Stimulated activated CD4-positive, alpha-beta T cell treated with anti-CD3 and anti-CD28 coated beads, TNF-alpha, amount 100 ng/mL, for 1 hour (primary cell): Measurements from ENCODE around the gene RTCB.
"Not testable (repeated sequence)": the region's sequence is repeated elsewhere in the genome, so short reads cannot be mapped to it uniquely, and the experiment has no call there.

Experiments used
- DNase-seq, 3 donors: peaks; one replicate each; pipeline ENCODE4 v3.0.0-alpha.2; 2020; ENCODE audit warnings: low read depth in 3 of 3, low spot score in 1 of 3

The RTCB gene

GRCh38 chr22:32395107-32395506 is 16.9 kb downstream of the RTCB start:
- DNase-seq, result no peak

GRCh38 chr22:32389685-32390084 is 22.4 kb downstream of the RTCB start:
- DNase-seq, result no peak

DNA sequence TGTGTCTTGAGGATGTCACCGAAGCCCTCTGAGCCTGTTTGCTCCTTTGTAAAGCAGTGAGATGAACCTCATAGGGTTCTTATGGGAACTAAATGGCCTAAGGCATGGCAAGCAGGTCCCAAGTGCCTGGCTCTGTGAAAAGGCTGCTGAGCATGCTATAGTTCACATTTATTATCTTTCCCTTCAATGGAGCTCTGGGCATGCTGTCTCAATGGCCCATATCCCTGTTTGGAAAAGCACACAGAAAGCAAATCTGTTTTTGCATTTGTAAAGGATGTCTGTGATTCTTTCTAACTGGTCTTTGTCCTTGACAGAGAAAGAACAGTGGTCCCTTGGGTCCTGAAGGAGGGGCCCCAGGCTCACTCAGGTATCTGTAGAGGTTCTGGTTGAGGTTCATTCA is 26.4 kb downstream of the RTCB start:
- DNase-seq, result no peak

- no peak for DNase-seq
Observed at GRCh38 chr22:32380991-32381390, 31.1 kb downstream of the RTCB start.

GRCh38 chr22:32378707-32379272 is 33.3 kb downstream of the RTCB start:
- no peak for DNase-seq

GRCh38 chr22:32376681-32377080 is 35.4 kb downstream of the RTCB start:
- no peak for DNase-seq

GRCh38 chr22:32375678-32376450 is 36.2 kb downstream of the RTCB start:
- no peak for DNase-seq

- DNase-seq, result no peak
Observed at GRCh38 chr22:32364210-32364609, 47.8 kb downstream of the RTCB start.

GRCh38 chr22:32361257-32361656 is 50.8 kb downstream of the RTCB start:
- no peak for DNase-seq

DNA sequence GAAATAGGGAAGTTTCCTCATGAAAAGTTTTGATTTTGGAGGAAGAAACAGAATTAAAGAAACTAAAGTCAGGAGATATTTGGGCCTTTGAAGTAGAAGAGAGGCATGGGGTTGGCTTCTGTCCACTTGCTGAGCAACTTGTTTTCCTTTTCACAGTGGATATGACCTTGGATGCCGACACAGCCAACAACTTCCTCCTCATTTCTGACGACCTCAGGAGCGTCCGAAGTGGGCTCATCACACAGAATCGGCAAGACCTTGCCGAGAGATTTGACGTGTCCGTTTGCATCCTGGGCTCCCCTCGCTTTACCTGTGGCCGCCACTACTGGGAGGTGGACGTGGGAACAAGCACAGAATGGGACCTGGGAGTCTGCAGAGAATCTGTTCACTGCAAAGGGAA is 52.0 kb downstream of the RTCB start:
- DNase-seq, result not testable (repeated sequence)

DNA sequence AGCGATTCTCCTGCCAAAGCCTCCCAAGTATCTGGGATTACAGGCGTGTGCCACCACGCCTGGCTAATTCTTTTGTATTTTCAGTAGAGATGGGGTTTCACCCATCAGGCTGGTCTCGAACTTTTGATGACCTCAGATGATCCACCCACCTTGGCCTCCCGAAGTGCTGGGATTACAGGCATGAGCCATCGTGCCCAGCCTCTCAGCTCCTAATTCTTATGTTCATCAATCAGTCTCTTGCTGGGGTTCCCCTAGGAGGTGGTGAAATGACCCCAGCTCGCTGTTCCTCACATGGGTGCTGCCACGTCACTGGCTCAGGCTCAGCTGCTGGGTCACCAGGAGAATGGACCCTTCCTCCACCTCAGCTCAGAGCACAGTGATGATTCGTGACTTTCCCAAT is 54.5 kb downstream of the RTCB start, which contains the start of gene RFPL3:
RFPL3 (plus strand) TSS at position 301 of the 400 bp plus-strand sequence. CDS start 205 bp downstream, outside the sequence.
- DNase-seq, result not testable (repeated sequence)

DNA sequence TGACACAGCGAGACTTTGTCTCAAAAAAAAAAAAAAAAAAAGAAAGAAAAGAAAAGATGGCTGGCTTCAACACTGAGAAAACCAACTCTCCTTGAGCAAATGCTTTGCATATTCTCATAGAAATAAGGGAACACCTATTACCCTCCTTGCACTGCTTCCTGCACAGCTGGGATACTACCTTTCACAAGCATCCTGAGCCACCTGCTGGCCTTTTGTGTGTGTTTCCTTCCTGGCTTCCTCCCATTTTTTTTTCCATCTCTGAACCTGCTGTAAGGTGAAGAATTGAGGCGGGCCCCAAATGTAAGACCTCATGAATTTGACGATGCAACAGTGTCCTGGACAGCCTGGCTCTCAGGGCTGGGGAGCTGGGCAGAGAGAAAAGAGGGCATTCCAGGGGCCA is 56.3 kb downstream of the RTCB start:
- no peak for DNase-seq

GRCh38 chr22:32354360-32355351 is 57.4 kb downstream of the RTCB start:
- no peak for DNase-seq

- no peak for DNase-seq
Observed at GRCh38 chr22:32353840-32354239, 58.2 kb downstream of the RTCB start.

GRCh38 chr22:32353292-32353691 is 58.8 kb downstream of the RTCB start:
- DNase-seq, result no peak

- DNase-seq, result no peak
Observed at GRCh38 chr22:32352681-32353080, 59.4 kb downstream of the RTCB start.

DNA sequence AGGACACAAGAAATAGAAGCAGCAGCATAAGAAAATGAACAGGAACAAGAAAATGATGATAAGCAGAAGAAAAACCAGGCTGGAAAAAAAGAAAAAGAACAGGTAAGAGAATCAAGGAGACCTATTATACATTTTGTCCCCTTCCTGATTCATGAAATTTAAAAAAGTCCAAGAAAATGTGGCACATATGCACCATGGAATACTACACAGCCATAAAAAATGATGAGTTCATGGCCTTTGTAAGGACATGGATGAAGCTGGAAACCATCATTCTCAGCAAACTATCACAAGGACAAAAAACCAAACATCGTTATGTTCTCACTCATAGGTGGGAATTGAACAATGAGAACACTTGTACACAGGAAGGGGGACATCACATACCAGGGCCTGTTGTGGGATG is 60.2 kb downstream of the RTCB start:
- not testable (repeated sequence) for DNase-seq

DNA sequence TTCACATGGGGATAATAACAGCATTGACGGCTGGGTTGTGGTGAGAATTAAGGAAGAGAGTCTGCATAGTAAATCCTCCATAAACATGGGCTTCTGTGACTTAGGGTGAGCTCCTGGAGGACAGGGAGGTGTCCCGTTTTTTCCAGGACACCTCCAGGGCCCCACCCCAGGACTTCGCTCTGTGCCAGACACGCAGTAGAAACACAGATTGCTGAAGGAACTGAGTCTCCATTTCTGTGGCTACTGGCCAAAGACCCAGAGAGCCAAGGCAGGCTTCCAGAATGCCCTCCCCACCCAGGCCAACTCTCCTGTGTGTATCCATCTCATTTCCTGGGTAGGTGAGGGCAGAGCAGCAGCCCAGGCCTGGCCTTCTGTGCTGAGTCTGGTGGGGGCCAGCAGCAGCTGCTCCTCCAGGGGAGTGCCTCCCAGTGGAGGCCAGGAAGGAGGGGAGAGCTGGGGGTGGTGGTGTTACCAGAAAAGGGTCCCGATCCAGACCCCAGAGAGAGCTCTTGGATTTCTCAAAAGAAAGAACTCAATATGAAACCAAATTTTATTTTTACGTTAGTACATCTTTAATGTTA is 63.9 kb downstream of the RTCB start:
- DNase-seq, result no peak

DNA sequence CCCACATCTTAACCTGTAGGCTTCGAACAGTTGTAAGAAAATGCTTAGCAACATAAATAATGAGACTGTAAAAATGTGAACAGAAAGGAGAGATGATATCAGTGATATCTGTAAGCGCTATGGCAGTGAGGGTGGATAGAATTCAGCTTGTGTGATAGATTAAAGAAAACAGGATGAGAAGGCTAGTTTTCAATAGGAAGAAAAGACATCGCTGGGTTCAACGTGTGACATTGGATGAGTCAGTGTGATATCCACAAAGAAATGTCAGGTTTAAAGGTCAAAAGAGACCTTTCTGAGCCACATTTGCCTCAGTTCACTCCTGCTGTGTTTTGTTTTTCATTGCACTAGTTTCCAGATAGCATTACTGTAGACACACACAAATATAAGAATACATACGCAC is 68.1 kb downstream of the RTCB start:
- no peak for DNase-seq

DNA sequence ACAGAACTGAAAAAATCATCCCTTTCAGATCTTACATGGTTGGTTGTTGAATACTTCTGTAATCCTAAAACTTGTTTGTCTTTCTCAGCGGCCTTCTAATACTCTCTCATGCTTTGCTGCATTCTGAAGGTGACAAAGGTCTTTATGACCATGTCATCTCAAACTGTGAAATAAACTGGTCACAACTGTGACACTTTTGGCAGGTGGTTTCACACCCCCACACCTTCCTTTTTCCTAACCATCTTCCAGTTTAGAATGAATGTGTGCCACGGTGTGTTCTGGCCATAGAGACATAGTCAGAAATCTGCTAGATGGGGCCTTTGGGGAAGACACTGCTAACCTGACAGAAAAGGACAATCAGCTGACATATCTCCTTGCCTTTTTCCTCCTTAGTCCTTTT is 69.1 kb downstream of the RTCB start:
- no peak for DNase-seq

- no peak for DNase-seq
Observed at GRCh38 chr22:32341122-32341740, 70.8 kb downstream of the RTCB start.
